HG02642 (cell line): ENCODE results near the gene PRR33.
"Not testable (repeated sequence)": the region's sequence is repeated elsewhere in the genome, so short reads cannot be mapped to it uniquely, and the experiment has no call there.

Source experiments
- ATAC-seq: cut with Tn5 transposase; IDR thresholded peaks from one replicate; pipeline ENCODE4 v1.9.1; 2021; ENCODE audit warnings: mild to moderate bottlenecking; ENCODE audit not compliant: unreplicated experiment, poor library complexity

The PRR33 gene

GRCh38 chr11:1878137-1879031 is 13.3 kb downstream of the PRR33 start:
- ATAC-seq = no peak

- no peak for ATAC-seq
Observed at GRCh38 chr11:1877211-1878136, 14.2 kb downstream of the PRR33 start.

GRCh38 chr11:1876361-1877063 is 15.2 kb downstream of the PRR33 start:
- no peak for ATAC-seq

DNA sequence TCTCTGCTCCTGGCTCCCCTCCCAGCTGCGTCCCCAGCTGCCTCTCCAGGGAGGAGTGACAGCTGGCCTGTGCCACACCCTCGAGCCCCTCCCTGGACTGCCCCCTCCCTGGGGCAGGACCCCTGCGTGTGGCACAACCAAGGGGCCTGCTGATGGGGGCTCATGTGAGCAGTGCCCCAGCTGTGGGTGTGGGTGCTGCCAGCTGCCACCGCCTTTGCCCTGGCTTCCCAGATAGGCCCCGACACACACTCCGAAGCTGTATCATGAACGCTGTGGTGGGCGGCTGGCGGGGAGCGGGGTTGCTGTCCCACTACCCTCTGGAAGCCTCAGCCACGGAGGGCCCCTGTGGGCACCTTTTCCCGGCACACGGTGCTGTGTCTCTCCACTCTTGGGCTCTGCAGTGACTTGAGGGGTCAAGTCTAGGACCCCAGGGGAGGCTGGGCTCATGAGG is 15.8 kb downstream of the PRR33 start:
- ATAC-seq = not testable (repeated sequence)

DNA sequence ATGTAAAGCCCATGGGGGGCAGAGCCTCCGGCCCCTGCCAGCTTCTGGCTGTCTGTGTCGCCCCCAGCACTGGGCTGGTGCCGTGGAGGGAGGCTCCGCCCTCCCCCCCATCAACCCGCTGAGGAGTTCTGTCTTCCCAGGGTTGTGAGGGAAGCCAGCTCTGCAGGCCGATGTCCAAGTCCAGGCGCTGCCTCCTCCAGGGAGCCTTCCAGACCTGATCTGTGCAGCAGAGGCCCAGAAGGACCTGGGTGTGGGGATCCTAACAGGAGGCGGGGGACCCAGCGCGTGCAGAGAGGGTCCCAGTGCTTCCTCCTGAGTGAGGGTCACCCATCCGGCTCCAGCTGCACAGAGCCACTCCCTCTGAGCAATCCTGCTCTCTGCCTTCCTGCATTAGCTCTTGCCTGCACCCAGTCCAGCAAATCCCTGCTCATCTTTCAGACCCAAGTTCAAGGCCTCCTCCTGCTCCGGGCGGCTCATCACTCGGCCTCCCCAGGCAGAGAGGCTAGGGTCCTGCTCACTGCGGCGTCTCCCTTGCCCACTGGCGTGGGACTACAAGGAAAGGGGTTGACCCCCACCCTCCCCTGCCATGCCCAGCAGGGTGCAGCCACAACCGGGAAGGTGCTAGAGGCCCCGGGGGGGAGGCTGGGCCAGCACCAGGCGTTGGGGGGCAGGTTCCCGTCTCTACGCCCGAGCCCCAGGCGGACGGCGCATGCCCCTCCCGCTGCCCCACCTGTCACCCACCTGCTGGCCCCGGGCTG is 16.4 kb downstream of the PRR33 start:
- ATAC-seq = no peak

GRCh38 chr11:1874441-1875092 is 17.1 kb downstream of the PRR33 start:
- ATAC-seq = not testable (repeated sequence)

- ATAC-seq = not testable (repeated sequence)
Observed at GRCh38 chr11:1873813-1874150, 17.9 kb downstream of the PRR33 start.

GRCh38 chr11:1873048-1873812 is 18.5 kb downstream of the PRR33 start:
- no peak for ATAC-seq

- no peak for ATAC-seq
Observed at GRCh38 chr11:1872267-1872985, 19.3 kb downstream of the PRR33 start.

DNA sequence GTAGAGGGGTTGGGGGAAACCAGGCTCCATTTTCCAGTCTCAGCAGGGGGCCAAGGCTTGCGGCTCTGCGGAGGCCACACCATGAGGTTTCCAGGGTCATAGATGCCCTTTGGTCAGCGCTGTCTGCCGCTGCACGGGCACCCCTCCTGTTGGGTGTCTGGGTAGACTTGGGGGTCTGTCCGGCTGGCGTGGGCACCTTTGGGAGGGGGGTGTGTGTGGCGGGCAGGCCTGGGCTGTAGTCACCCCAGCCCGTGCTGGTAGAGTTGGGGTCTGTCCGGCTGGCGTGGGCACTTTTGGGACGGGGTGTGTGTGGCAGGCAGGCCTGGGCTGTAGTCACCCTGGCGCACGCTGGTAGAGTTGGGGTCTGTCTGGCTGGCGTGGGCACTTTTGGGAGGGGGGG is 20.2 kb downstream of the PRR33 start:
- no peak for ATAC-seq

- ATAC-seq = no peak
Observed at GRCh38 chr11:1870721-1871466, 20.8 kb downstream of the PRR33 start.

GRCh38 chr11:1870326-1870696 is 21.4 kb downstream of the PRR33 start:
- ATAC-seq = no peak

DNA sequence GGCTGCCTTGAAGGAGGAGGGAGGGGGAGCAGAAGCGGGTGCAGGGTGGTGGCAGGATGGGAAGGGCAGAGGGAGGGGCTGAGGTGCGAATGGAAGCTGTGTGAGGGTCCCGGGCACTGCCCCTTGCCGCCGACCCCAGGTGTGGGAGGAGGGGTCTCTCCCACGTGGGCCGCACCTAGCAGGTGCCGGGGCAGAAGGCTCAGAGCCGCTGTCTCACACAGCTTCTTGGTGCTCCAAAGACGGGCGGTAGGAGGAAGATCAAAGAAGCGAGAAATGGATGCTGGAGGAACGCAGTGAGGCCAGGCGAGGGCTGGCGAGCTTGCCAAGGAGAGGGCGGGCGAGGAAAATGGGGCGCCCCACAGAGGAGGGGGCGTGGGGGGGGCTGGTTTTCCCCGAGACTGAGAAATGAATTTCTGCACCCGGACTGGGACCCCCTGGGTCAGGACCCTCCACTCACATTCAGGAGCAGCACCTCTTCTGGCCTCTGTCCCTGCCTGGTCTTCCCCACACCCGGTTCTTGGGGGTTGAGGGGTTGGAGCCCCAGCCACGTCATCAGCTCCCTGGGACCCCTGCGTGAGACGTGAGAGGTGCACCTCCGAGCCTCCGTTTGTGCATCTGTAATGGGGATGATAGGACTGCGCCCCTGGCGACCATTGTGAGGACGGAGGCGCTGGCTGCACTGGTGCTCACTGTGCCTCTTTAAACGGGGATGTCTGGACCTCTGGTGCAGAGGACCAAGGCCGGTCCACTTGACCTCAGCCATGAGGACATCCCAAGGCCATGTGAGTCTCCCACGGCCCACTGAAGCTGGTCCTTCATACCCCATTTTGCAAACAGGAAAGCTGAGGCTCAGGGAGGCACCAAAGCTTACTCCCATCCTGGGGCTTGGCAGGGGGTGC is 22.0 kb downstream of the PRR33 start:
- no peak for ATAC-seq

DNA sequence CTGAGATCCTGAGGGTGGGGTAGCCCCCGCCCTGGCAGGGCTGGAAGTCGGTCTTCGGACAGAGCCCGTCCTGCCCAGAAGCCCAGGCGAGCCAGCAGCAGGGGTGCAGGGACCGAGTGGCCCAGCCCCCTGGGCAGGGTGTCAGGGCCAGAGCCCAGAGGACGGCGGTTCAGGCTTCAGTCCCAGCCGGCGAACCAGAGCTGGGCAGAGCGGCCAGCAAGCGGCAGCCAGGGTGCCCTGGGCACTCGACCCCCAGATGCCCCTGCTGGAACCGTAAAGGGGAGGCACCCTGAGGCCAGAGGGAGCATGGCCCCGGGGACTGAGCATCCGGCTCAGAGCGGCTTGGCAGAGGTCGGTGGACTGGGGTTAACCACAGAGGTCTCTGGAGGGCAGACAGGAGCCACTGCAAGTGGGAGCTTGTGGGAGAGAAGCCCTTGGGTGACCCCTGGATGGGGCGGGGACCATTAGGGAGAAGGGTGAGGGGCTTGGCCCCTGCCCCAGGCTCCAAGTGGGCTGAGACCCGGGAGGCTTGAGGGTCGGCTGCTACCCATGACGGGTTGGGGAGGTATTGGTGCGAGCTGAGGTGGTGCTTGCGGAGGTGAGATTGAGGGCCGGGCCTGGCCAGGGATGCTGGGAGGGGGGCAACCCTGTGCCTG is 22.9 kb downstream of the PRR33 start:
- ATAC-seq = no peak

GRCh38 chr11:1868056-1868635 is 23.5 kb downstream of the PRR33 start:
- ATAC-seq = no peak

GRCh38 chr11:1867381-1867780 is 24.3 kb downstream of the PRR33 start:
- ATAC-seq = no peak
